Activated CD8-positive, alpha-beta memory T cell treated with anti-CD3 and anti-CD28 coated beads, Interleukin-2, amount 50 U/mL, for 48 hours (primary cell): ENCODE data around the gene ZGRF1.
"Not testable (repeated sequence)": the region's sequence is repeated elsewhere in the genome, so short reads cannot be mapped to it uniquely, and the experiment has no call there.

ENCODE experiments used
- DNase-seq: peaks from one replicate; pipeline ENCODE4 v3.0.0-alpha.2; 2020

Gene ZGRF1

DNA sequence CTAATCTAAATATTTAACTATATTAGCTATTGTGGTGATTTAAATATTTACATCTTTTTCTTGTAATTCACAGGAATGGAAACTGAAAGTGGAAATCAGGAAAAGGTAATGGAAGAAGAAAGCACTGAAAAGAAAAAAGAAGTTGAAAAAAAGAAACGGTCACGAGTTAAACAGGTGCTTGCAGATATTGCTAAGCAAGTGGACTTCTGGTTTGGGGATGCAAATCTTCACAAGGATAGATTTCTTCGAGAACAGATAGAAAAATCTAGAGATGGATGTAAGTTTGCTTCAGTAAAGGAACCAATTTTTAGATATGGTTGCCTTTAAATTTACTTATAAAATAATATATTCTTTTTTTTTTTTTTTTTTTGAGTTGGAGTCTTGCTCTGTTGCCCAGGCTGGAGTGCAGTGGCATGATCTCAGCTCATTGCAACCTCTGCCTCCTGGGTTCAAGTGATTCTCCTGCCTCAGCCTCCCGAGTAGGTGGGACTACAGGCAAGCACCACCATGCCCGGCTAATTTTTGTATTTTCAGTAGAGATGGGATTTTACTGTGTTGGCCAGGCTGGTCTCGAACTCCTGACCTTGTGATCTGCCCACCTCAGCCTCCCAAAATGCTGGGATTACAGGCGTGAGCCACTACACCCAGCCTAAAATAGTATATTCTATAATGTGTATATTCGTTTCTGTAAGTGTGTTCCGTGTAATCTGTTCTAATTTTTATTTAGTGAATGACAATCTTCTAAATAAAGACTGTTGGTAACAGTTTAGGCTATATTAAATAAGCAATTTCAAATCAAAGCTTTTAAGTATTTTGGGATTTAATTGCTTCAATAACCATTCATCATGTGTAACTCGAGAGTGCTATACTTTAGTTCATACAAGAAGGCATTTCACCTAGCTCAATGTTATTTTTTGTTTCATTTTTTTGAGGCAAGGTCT lies 8.2 kb upstream of the ZGRF1 start:
- DNase-seq = not testable (repeated sequence)

DNA sequence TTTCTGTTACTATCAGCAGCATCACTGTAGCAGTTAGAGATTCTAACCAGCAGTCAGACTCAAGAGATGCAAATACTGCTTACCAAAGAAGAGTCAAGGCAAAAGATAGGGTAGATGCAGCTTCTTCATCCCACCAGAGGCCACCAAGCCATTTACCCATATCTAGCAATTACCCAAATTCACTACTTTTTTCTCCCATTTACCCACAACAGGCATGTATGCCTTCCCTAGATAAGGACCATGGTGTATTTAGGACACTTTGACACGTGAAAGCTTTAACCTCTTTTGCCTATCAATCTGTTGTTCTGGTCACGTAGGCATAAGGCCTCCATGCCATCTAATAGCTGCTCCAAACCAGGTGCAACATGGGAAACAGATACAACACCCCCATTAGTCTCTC lies 5.8 kb upstream of the ZGRF1 start:
- DNase-seq = no peak

GRCh38 chr4:112637552-112637866 lies 800 bp upstream of the ZGRF1 start:
- DNase-seq = no peak

DNA sequence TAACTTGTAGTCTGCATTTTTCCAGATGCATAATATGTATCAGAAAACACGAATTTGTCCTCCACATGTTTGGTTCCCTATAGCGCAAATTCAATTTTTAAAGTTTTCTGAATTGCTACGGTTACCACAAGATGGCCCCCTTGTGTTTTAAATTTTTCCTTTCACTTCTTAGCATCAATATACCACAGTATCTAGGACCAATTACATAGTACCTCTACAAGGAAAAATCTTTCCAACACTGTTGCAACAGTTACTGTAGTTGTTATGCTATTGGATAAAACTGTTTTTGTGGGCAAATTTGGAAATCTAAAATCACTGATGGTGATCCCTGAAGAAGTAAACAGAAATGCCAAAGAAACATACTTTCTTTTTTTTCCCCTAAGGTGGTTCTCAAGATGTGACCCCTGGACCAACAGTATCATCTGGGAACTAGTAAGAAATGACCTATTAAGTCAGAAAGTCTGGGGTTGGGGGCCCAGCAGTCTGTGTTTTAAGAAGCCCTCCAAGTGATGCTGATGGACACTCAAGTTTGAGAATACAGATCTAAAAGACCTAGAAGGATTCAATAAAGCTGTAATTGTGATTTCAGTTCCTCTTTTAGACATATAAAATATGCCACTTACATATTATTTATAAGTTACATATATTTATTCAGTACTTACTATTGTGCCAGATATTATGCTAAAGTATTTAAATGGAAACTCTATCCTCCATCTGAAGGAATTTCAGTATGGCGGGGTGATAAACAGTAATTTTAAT lies 3.1 kb downstream of the ZGRF1 start:
- no peak for DNase-seq

DNA sequence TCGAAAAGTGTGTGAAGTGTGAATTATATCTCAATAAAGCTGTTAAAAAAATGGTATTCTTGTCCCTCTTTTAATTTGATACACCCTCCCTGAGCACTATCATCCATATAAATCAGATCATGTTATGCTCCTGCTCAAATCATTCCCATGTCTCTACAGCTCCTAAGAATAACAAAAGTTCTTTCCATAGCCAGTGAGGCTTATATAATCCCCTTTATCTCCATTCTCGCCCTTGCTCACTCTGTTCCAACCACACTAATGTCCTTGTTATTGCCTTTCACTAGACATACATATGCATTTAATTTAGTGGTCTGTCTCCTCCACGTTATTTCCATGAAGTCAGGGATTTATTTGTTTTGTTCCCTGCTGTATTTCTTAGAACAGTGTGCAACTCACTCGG lies 10.5 kb downstream of the ZGRF1 start:
- DNase-seq = no peak

- DNase-seq = no peak
Observed at GRCh38 chr4:112616984-112617383, 19.7 kb downstream of the ZGRF1 start.

DNA sequence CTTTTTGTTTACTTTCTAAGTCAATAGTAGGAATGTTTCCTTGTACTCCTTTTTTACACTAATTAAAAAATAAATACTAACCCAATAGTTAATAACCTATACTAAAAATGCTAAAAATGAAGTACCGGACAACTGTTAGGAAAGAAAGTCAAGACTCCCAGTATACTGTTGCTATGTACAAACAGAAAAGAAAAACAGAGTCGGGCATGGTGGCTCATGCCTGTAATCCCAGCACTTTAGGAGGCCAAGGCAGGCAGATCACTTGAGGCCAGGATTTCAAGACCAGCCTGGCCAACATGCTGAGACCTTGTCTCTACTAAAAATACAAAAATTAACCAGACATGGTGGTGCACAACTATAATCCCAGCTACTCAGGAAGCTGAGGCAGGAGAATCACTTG lies 23.9 kb downstream of the ZGRF1 start:
- DNase-seq = not testable (repeated sequence)

GRCh38 chr4:112604589-112604988 lies 32.1 kb downstream of the ZGRF1 start:
- no peak for DNase-seq

DNA sequence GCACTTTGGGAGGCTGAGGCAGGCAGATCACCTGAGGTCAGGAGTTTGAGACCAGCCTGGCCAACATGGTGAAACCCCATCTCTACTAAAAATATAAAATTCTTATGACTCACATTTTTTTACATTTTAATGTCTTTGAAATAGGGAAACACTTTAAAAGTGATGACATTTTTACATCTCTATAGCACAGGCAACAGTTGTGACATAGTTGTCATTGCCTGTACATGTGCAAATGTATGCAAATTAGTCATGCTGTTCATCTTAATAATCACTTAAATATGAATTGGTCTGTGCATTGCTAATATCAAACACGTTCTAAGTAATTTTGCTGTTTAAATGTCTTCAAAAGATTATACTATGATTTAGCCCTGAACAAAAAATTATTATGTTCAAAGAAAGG lies 41.7 kb downstream of the ZGRF1 start:
- DNase-seq = no peak

GRCh38 chr4:112593438-112594133 lies 43.1 kb downstream of the ZGRF1 start:
- DNase-seq = no peak

DNA sequence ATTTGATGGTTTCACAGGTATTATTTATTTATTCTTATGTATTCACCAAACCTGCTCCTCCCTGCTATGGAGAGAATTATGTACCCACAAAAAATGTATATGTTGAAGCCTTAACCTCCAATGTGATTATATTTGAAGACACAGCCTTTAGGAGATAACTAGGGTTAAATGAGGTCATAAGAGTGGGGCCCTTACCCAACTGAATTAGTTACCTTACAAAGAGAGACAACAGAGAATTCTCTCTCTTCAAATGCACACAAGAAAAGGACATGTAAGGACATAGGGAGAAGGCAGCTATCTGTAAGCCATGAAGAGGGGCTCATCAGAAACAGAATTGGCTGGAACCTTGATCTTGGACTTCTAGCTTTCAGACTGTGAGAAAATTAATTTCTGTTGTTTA lies 44.0 kb downstream of the ZGRF1 start:
- no peak for DNase-seq

- no peak for DNase-seq
Observed at GRCh38 chr4:112591593-112591992, 45.1 kb downstream of the ZGRF1 start.

DNA sequence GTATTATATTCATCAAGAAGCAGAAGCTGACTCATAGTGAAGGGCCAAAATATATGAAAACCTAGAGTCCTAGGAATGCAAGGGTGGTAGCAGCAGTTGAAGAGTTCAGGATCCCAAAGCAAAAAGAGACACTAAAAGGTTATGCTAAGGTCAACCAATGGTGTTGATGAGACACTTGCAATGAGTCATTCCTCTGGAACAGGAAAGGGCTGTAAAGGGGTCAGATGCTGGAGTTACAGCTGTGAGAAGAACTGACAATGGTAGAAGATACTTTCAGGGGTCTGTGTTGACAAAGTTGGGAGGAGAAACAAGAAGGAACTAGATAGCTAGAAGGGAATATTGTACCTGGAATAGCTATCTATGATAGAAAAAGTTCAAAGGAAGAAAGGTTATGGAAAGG lies 47.5 kb downstream of the ZGRF1 start:
- DNase-seq = no peak

- DNase-seq = no peak
Observed at GRCh38 chr4:112585977-112586736, 50.6 kb downstream of the ZGRF1 start.

DNA sequence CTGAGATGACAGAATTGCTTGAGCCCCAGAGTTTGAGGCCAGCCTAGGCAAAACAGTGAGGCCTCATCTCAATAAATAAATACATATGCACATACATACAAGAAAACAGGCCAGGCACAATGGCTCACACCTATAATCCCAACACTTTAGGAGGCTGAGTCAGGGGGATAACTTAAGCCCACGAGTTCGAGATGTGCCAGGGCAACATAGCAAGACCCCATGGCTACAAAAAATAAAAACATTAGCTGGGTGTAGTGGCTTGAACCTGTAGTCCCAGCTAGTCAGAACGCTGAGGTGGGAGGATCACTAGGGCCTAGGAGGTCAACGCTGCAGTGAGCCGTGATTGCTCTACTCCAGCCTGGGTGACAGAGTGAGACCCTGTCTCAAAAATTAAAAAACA lies 69.2 kb downstream of the ZGRF1 start:
- no peak for DNase-seq

DNA sequence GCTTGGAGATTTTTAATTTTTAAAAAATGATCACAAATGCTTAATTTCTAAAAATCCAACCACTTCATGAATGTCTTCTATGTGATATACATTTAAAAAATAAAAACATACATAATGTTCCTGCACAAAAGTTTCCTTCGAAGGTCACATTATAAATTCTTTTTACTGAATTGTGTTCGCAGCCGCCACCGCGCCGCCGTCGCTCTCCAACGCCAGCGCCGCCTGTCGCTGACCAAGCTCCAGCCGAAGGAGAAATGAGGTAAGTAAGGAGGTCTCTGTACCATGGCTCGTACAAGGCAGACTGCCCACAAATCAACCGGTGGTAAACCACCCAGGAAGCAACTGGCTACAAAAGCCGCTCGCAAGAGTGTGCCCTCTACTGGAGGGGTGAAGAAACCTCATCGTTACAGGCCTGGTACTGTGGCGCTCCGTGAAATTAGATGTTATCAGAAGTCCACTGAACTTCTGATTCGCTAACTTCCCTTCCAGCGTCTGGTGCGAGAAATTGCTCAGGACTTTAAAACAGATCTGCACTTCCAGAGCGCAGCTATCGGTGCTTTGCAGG lies 71.9 kb downstream of the ZGRF1 start:
- no peak for DNase-seq

DNA sequence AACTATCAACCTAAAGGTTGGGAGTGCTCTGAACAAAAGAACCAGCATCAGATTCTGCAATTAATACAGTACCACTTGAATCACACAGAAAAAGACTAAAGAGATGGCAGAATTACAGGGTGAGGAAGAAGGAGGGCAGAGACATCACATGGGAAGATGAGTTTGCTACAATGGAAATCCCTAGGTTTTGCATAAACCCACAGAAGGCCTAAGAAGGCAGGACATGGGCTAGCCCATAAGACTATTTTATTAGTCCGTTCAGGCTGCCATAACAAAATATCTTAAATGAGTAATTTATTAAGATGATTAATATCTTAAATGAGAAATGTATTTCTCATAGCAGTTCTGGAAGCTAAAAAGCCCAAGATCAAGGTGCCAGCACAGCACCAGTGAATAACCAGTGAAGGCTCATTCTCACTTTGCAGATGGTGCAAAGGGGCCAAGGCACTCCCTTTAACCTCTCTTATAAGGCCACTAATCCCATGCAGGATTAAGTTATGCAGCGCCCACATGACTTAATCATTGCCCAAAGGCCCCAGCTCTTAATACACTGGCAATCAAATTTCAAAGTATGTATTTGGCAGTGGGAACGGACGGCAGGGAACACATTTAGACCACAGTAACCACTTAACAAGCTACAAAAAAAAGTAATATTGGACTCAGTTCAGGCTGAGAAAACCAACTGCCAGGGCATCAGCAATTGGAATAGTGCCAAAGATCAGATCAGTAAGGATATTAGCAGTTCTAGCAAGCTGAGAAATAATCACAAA lies 73.1 kb downstream of the ZGRF1 start:
- DNase-seq = no peak

GRCh38 chr4:112562254-112562879 lies 74.3 kb downstream of the ZGRF1 start:
- no peak for DNase-seq

GRCh38 chr4:112560084-112560483 lies 76.6 kb downstream of the ZGRF1 start:
- DNase-seq = no peak

DNA sequence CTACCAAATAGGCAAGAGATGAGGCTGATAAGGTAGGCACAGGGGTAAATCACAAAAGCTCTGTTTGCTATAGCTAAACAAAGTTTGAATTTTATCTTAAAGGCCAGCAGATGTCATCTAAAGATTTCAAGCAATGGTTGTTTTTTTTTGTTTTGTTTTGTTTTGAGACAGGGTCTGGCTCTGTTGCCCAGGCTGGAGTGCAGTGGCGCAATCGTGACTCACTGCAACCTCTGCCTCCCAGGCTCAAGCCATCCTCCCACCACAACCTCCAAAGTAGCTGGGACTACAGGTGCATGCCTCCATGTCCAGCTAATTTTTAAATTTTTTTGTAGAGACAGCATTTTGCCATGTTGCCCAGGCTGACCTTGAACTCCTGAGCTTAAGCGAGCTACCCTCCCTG lies 77.7 kb downstream of the ZGRF1 start:
- no peak for DNase-seq

GRCh38 chr4:112557676-112558411 lies 78.9 kb downstream of the ZGRF1 start:
- no peak for DNase-seq
